Trophoblast cell (in vitro differentiated cells and primary cell): ENCODE data around the gene DNLZ.

Experiments
- DNase-seq, 2 donors: peaks; one replicate each; pipeline ENCODE4 v3.0.0-alpha.2; 2016
- H2AFZ ChIP-seq: 2 replicates; pipeline ENCODE4 v1.6.1; 2013; ENCODE audit warnings: low read length, moderate library complexity, mild to moderate bottlenecking; ENCODE audit not compliant: insufficient read depth, poor library complexity
- H2AK5ac ChIP-seq: 2 replicates; pipeline ENCODE4 v1.6.1; 2013; ENCODE audit warnings: mild to moderate bottlenecking, low read length
- H2BK120ac ChIP-seq: 2 replicates; pipeline ENCODE4 v1.6.1; 2013; ENCODE audit warnings: low read length, mild to moderate bottlenecking, moderate library complexity; ENCODE audit not compliant: insufficient read depth, poor library complexity
- H2BK12ac ChIP-seq: 2 replicates; pipeline ENCODE4 v1.6.1; 2013; ENCODE audit warnings: mild to moderate bottlenecking, low read length, moderate library complexity
- H2BK5ac ChIP-seq: 2 replicates; pipeline ENCODE4 v1.6.1; 2013; ENCODE audit warnings: low read length, low read depth, moderate library complexity, mild to moderate bottlenecking; ENCODE audit not compliant: poor library complexity
- H3K14ac ChIP-seq: 2 replicates; pipeline ENCODE4 v1.6.1; 2013; ENCODE audit warnings: mild to moderate bottlenecking, low read length
- H3K18ac ChIP-seq: 2 replicates; pipeline ENCODE4 v1.6.1; 2013; ENCODE audit warnings: mild to moderate bottlenecking, low read length
- H3K23ac ChIP-seq: 2 replicates; pipeline ENCODE4 v1.6.1; 2013; ENCODE audit warnings: low read length
- H3K27ac ChIP-seq: 2 replicates; pipeline ENCODE4 v1.5.1; 2013; ENCODE audit warnings: low read depth, mild to moderate bottlenecking, inconsistent platforms, low read length, moderate library complexity
- H3K27me3 ChIP-seq: 2 replicates; pipeline ENCODE4 v1.6.1; 2013; ENCODE audit warnings: inconsistent platforms, mild to moderate bottlenecking, low read length, moderate library complexity; ENCODE audit not compliant: insufficient read depth
- H3K36me3 ChIP-seq, 2 experiments: 1 replicate in 1 of 2; 2 replicates in 1 of 2; pipeline ENCODE4 v1.6.1; 2013; ENCODE audit warnings: low read length in 2 of 2, mild to moderate bottlenecking in 2 of 2, moderate library complexity in 1 of 2; ENCODE audit not compliant: insufficient read depth in 2 of 2, control insufficient read depth in 1 of 2
- H3K4ac ChIP-seq: 2 replicates; pipeline ENCODE4 v1.6.1; 2013; ENCODE audit warnings: low read depth, mild to moderate bottlenecking, low read length, moderate library complexity
- H3K4me1 ChIP-seq, 2 experiments: 1 replicate in 1 of 2; 2 replicates in 1 of 2; pipeline ENCODE4 v1.6.1; 2013; ENCODE audit warnings: low read length in 2 of 2, mild to moderate bottlenecking in 2 of 2, moderate library complexity in 1 of 2; ENCODE audit not compliant: insufficient read depth in 2 of 2, control insufficient read depth in 1 of 2
- H3K4me2 ChIP-seq: 2 replicates; pipeline ENCODE4 v1.6.1; 2013; ENCODE audit warnings: inconsistent platforms, mild to moderate bottlenecking, low read length, moderate library complexity
- H3K4me3 ChIP-seq: 2 replicates; pipeline ENCODE4 v1.5.1; 2013; ENCODE audit warnings: mild to moderate bottlenecking, low read depth, low read length, inconsistent platforms
- H3K79me1 ChIP-seq: one replicate; pipeline ENCODE4 v1.6.1; 2013; ENCODE audit warnings: low read length
- H3K79me2 ChIP-seq: 2 replicates; pipeline ENCODE4 v1.6.1; 2013; ENCODE audit warnings: low read length, mild to moderate bottlenecking; ENCODE audit not compliant: control insufficient read depth, insufficient read depth, poor library complexity
- H3K9ac ChIP-seq: 2 replicates; pipeline ENCODE4 v1.6.1; 2013; ENCODE audit warnings: mild to moderate bottlenecking, low read length
- H3K9me3 ChIP-seq: 2 replicates; pipeline ENCODE4 v1.6.1; 2013; ENCODE audit warnings: low read depth, mild to moderate bottlenecking, control low read depth, inconsistent platforms, low read length; ENCODE audit not compliant: insufficient read depth
- H4K12ac ChIP-seq: 2 replicates; pipeline ENCODE4 v1.6.1; 2013; ENCODE audit warnings: low read depth, mild to moderate bottlenecking, low read length, moderate library complexity
- H4K8ac ChIP-seq: 2 replicates; pipeline ENCODE4 v1.6.1; 2013; ENCODE audit warnings: low read depth, mild to moderate bottlenecking, low read length, moderate library complexity
- H4K91ac ChIP-seq: one replicate; pipeline ENCODE4 v1.6.1; 2013; ENCODE audit warnings: low read depth, mild to moderate bottlenecking, low read length, moderate library complexity
- WGBS: extraction: QIAGEN DNeasy Blood & Tissue Kit; methylation state at CpG from one replicate; pipeline ENCODE4 v1.1.7; 2013; ENCODE audit warnings: missing lambda C conversion rate; ENCODE audit not compliant: insufficient read length, insufficient coverage; ENCODE audit errors: extremely low coverage; 5-methylcytosine and 5-hydroxymethylcytosine counted together

DNLZ gene

DNA sequence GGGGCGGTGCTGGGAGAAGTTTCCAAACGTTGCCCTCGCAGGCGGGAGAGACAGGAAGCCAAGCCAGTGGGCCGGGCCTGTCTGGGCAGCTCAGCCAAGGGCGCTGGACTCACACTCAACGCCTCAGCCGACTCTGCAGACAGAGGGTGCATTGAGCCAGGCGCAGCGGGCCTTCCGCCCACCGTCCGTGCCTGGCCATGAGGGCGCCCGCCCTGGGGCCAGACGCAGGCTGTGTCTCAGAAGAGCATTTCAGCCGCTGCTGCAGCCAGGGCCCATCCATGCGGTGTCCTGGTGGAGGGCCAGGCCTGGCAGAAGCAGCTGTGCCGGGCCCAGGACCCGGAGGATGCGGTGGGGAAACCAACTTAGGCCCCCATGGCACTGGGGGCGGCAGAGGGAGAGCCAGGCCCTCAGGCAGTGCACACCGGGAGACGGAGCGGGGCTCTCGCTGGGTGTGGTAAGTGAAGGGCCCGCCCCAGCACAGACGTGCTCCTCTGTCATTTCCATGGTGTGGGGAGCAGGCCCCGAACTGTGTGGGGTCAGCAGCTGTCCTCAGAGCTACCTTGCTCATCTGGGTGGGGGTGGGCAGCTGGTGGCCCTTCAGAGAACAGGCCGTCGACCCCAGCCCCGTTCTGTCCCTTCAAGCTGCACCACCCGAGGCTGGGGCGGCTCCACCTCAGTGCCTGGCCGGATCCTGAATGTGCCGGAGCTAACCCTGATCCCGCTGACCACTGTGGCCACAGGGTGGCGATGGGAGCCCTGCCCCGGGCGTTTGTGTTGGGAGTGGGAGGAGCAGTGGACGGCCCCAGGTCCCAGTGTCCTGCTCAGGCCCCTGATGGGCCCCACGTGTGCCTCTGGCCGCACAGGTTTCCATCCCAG is 18.0 kb downstream of the DNLZ start:
- peaks cover 8 to 10% of the 10 kb centered on the region in 2 experiments for H3K36me3 ChIP-seq

GRCh38 chr9:136344544-136345280 is 18.8 kb downstream of the DNLZ start:
- Histone ChIP-seq H3K79me1 (peaks cover 3% of the 10 kb centered on the region), H3K4me2 (no peak overlapping the region), H2BK12ac (no peak overlapping the region), H3K27ac (no peak overlapping the region), H4K8ac (no peak overlapping the region), H3K14ac (no peak overlapping the region), H4K91ac (no peak overlapping the region), H2BK5ac (no peak overlapping the region), H3K4ac (no peak overlapping the region), H3K18ac (no peak overlapping the region), H2AK5ac (no peak overlapping the region), H3K4me3 (no peak overlapping the region), H3K9ac (no peak overlapping the region), H2AFZ (no peak overlapping the region), H2BK120ac (no peak overlapping the region), H3K9me3 (no peaks in the 10 kb centered on the region), H3K4me1 (peaks cover 22 to 26% of the 10 kb centered on the region in 2 experiments), H3K79me2 (no peaks in the 10 kb centered on the region), H3K27me3 (no peaks in the 10 kb centered on the region), H3K23ac (no peak overlapping the region), H4K12ac (no peak overlapping the region), H3K36me3 (peaks cover 14 to 16% of the 10 kb centered on the region in 2 experiments)
- no peak for DNase-seq
- WGBS = no CpG with 5 or more reads among the region's 21 CpGs

More for the DNA sequence above, 18.0 kb downstream of the DNLZ start:
- Histone ChIP-seq H3K4ac (no peak overlapping the region), H2AFZ (no peak overlapping the region), H3K4me2 (no peak overlapping the region), H3K9ac (no peak overlapping the region), H2AK5ac (no peak overlapping the region), H4K91ac (peak overlapping the region; percentile 7), H4K12ac (no peak overlapping the region), H2BK5ac (no peak overlapping the region), H3K4me3 (no peak overlapping the region), H3K27me3 (no peaks in the 10 kb centered on the region), H3K79me1 (peaks cover 3% of the 10 kb centered on the region), H2BK120ac (no peak overlapping the region), H3K14ac (no peak overlapping the region), H3K79me2 (no peaks in the 10 kb centered on the region), H3K4me1 (peaks cover 22 to 26% of the 10 kb centered on the region in 2 experiments), H3K9me3 (no peaks in the 10 kb centered on the region), H3K18ac (no peak overlapping the region), H3K23ac (no peak overlapping the region), H4K8ac (peak overlapping the region; percentile 21), H3K27ac (no peak overlapping the region), H2BK12ac (no peak overlapping the region)
- peak; percentile 44 to 74 for DNase-seq
- WGBS = no CpG with 5 or more reads among the region's 43 CpGs

- no peak overlapping the region for H3K4me3 ChIP-seq
- H3K9ac ChIP-seq = no peak overlapping the region
- no peaks in the 10 kb centered on the region for H3K27me3 ChIP-seq
- no peak overlapping the region for H2AK5ac ChIP-seq
- H3K4ac ChIP-seq = no peak overlapping the region
- no peak overlapping the region for H3K18ac ChIP-seq
- no peak for DNase-seq
- peaks cover 22 to 26% of the 10 kb centered on the region in 2 experiments for H3K4me1 ChIP-seq
- H3K4me2 ChIP-seq = no peak overlapping the region
- H2BK120ac ChIP-seq = no peak overlapping the region
- H4K8ac ChIP-seq = no peak overlapping the region
- H3K36me3 ChIP-seq = peaks cover 12 to 14% of the 10 kb centered on the region in 2 experiments
- no peak overlapping the region for H3K23ac ChIP-seq
- H4K91ac ChIP-seq = no peak overlapping the region
- H2BK5ac ChIP-seq = no peak overlapping the region
- H2BK12ac ChIP-seq = no peak overlapping the region
- no peak overlapping the region for H2AFZ ChIP-seq
- H4K12ac ChIP-seq = no peak overlapping the region
- WGBS = no CpG with 5 or more reads among the region's 24 CpGs
- H3K9me3 ChIP-seq = no peaks in the 10 kb centered on the region
- no peak overlapping the region for H3K27ac ChIP-seq
- H3K79me2 ChIP-seq = no peaks in the 10 kb centered on the region
- H3K14ac ChIP-seq = no peak overlapping the region
- peaks cover 3% of the 10 kb centered on the region for H3K79me1 ChIP-seq
Measured at GRCh38 chr9:136343884-136344269, 19.7 kb downstream of the DNLZ start.

GRCh38 chr9:136343121-136343883 is 20.2 kb downstream of the DNLZ start:
- DNase-seq = no peak
- H3K4me3 ChIP-seq = no peak overlapping the region
- H2BK12ac ChIP-seq = no peak overlapping the region
- no peaks in the 10 kb centered on the region for H3K9me3 ChIP-seq
- no peak overlapping the region for H3K27ac ChIP-seq
- H3K79me1 ChIP-seq = peaks cover 3% of the 10 kb centered on the region
- H3K23ac ChIP-seq = no peak overlapping the region
- no peaks in the 10 kb centered on the region for H3K27me3 ChIP-seq
- H4K91ac ChIP-seq = no peak overlapping the region
- no peak overlapping the region for H3K14ac ChIP-seq
- no peak overlapping the region for H4K8ac ChIP-seq
- peaks cover 22 to 26% of the 10 kb centered on the region in 2 experiments for H3K4me1 ChIP-seq
- H3K79me2 ChIP-seq = no peaks in the 10 kb centered on the region
- no peak overlapping the region for H2BK120ac ChIP-seq
- H2AFZ ChIP-seq = no peak overlapping the region
- WGBS = no CpG with 5 or more reads among the region's 23 CpGs
- H2AK5ac ChIP-seq = no peak overlapping the region
- no peak overlapping the region for H2BK5ac ChIP-seq
- no peak overlapping the region for H3K9ac ChIP-seq
- no peak overlapping the region for H4K12ac ChIP-seq
- peak overlapping the region; percentile 82 for H3K4me2 ChIP-seq
- H3K4ac ChIP-seq = no peak overlapping the region
- H3K36me3 ChIP-seq = peaks cover 15 to 16% of the 10 kb centered on the region in 2 experiments
- no peak overlapping the region for H3K18ac ChIP-seq
